DLD1 (cell line): ENCODE measurements around the gene NLGN4X.

Source experiments
- in situ Hi-C: cut with HindIII; loops from 2 replicates; pipeline ENCODE4 v1.10.0; 2017; ENCODE audit warnings: low sequenced_read_pairs

NLGN4X gene

GRCh38 chrX:6159468-6159867 is 69.2 kb downstream of the NLGN4X start:
- in situ Hi-C loops = no loop called here

GRCh38 chrX:6151971-6152370 is 76.7 kb downstream of the NLGN4X start:
- in situ Hi-C loops = no loop called here

GRCh38 chrX:6149060-6149872 is 79.4 kb downstream of the NLGN4X start:
- in situ Hi-C loops = no loop called here

GRCh38 chrX:6134255-6134654 is 94.4 kb downstream of the NLGN4X start:
- in situ Hi-C loops = no loop called here

GRCh38 chrX:6132970-6133369 is 95.7 kb downstream of the NLGN4X start:
- in situ Hi-C loops = no loop called here

GRCh38 chrX:6131287-6131686 is 97.4 kb downstream of the NLGN4X start:
- in situ Hi-C loops = no loop called here

GRCh38 chrX:6129195-6129594 is 99.5 kb downstream of the NLGN4X start:
- in situ Hi-C loops = no loop called here

GRCh38 chrX:6120329-6120728 is 108.3 kb downstream of the NLGN4X start:
- in situ Hi-C loops = no loop called here

- in situ Hi-C loops = no loop called here
These were observed 133.2 kb downstream of the NLGN4X start for GRCh38 chrX:6095469-6095868.

GRCh38 chrX:6074532-6074931 is 154.1 kb downstream of the NLGN4X start:
- in situ Hi-C loops = no loop called here

GRCh38 chrX:6071731-6072130 is 156.9 kb downstream of the NLGN4X start:
- in situ Hi-C loops = no loop called here

GRCh38 chrX:6067600-6067999 is 161.1 kb downstream of the NLGN4X start:
- in situ Hi-C loops = no loop called here

- in situ Hi-C loops = no loop called here
These were observed 175.5 kb downstream of the NLGN4X start for GRCh38 chrX:6053141-6053540.

GRCh38 chrX:6052111-6052745 is 176.4 kb downstream of the NLGN4X start:
- in situ Hi-C loops = no loop called here

GRCh38 chrX:6049132-6049531 is 179.5 kb downstream of the NLGN4X start:
- in situ Hi-C loops = no loop called here

GRCh38 chrX:6041630-6042029 is 187.0 kb downstream of the NLGN4X start:
- in situ Hi-C loops = no loop called here

- in situ Hi-C loops = no loop called here
These were observed 199.7 kb downstream of the NLGN4X start for GRCh38 chrX:6029014-6029413.

- in situ Hi-C loops = no loop called here
These were observed 201.7 kb downstream of the NLGN4X start for GRCh38 chrX:6026980-6027379.

GRCh38 chrX:6026429-6026828 is 202.2 kb downstream of the NLGN4X start:
- in situ Hi-C loops = no loop called here

- in situ Hi-C loops = no loop called here
These were observed 204.5 kb downstream of the NLGN4X start for GRCh38 chrX:6024204-6024603.

GRCh38 chrX:6021316-6022091 is 207.2 kb downstream of the NLGN4X start:
- in situ Hi-C loops = no loop called here

GRCh38 chrX:6019076-6019475 is 209.6 kb downstream of the NLGN4X start:
- in situ Hi-C loops = no loop called here
